GM03348 (cell line): ENCODE measurements around the gene SEC61G.
A peak's percentile ranks its signal among the peaks of the same experiment; 100 is the strongest.

Experiments used
- DNase-seq: peaks from one replicate; pipeline ENCODE4 v3.0.0; 2012; ENCODE audit warnings: low spot score

The SEC61G gene

GRCh38 chr7:54764861-54765260 lies 5.8 kb upstream of the SEC61G start:
- no peak for DNase-seq

GRCh38 chr7:54757711-54758110 lies 1.3 kb downstream of the SEC61G start:
- peak; percentile 21 for DNase-seq

- DNase-seq, result no peak
Observed at GRCh38 chr7:54749200-54749599, 9.8 kb downstream of the SEC61G start.

GRCh38 chr7:54747234-54747633 lies 11.8 kb downstream of the SEC61G start:
- no peak for DNase-seq

GRCh38 chr7:54743580-54743979 lies 15.4 kb downstream of the SEC61G start:
- DNase-seq, result no peak

- no peak for DNase-seq
Observed at GRCh38 chr7:54738737-54739136, 20.3 kb downstream of the SEC61G start.

GRCh38 chr7:54729107-54729506 lies 29.9 kb downstream of the SEC61G start:
- no peak for DNase-seq

- DNase-seq, result no peak
Observed at GRCh38 chr7:54728411-54728810, 30.6 kb downstream of the SEC61G start.

- DNase-seq, result no peak
Observed at GRCh38 chr7:54725255-54725654, 33.8 kb downstream of the SEC61G start.

- no peak for DNase-seq
Observed at GRCh38 chr7:54722502-54722901, 36.5 kb downstream of the SEC61G start.

GRCh38 chr7:54722026-54722425 lies 37.0 kb downstream of the SEC61G start:
- DNase-seq, result no peak

GRCh38 chr7:54719974-54720373 lies 39.0 kb downstream of the SEC61G start:
- no peak for DNase-seq

- no peak for DNase-seq
Observed at GRCh38 chr7:54719425-54719824, 39.6 kb downstream of the SEC61G start.

GRCh38 chr7:54712820-54713219 lies 46.2 kb downstream of the SEC61G start:
- DNase-seq, result no peak

GRCh38 chr7:54711900-54712595 lies 47.0 kb downstream of the SEC61G start:
- no peak for DNase-seq

GRCh38 chr7:54709283-54709682 lies 49.7 kb downstream of the SEC61G start:
- DNase-seq, result no peak

- no peak for DNase-seq
Observed at GRCh38 chr7:54705436-54705835, 53.6 kb downstream of the SEC61G start.

GRCh38 chr7:54704851-54705250 lies 54.2 kb downstream of the SEC61G start:
- no peak for DNase-seq
